ENCODE data around the gene UBL7. TPM values are rescaled to one million over a fixed set of nuclear protein-coding genes. Genes with fewer than 3 reads are reported as not detected.
"Not testable (repeated sequence)": the region's sequence is repeated elsewhere in the genome, so short reads cannot be mapped to it uniquely, and the experiment has no call there.

Gene UBL7
- total RNA-seq, 1 experiment from 2014 or later, result 47.5 TPM

- no CpG with 5 or more reads among the region's 7 CpGs for WGBS (ENCODE audit: extremely low coverage, insufficient read length, low lambda C conversion rate)
- H3K9me3 ChIP-seq (ENCODE audit: control insufficient read depth, low read depth, low read length); H3K79me1 ChIP-seq (ENCODE audit: insufficient read depth, low read depth, low read length, poor library complexity, severe bottlenecking); H3K14ac ChIP-seq (ENCODE audit: insufficient read depth, low read length); H3K23me2 ChIP-seq (ENCODE audit: insufficient read length, low read depth, low read length, poor library complexity, severe bottlenecking); H2BK15ac ChIP-seq (ENCODE audit: low read depth, low read length); H3K4me1 ChIP-seq (ENCODE audit: insufficient read depth, low read length); H3T11ph ChIP-seq (ENCODE audit: low read length); H3K4me2 ChIP-seq (ENCODE audit: insufficient read depth, insufficient read length, low read length); H3K23ac ChIP-seq (ENCODE audit: insufficient read length, low read depth, low read length); H2BK5ac ChIP-seq (ENCODE audit: insufficient read length, low read length); H2AK5ac ChIP-seq (ENCODE audit: insufficient read length, low read length); H3K27me3 ChIP-seq (ENCODE audit: insufficient read depth, low read length); H3K4me1 Mint-ChIP-seq; H2BK12ac ChIP-seq (ENCODE audit: insufficient read length, low read depth, low read length); H3K9me3 Mint-ChIP-seq; H3K9ac ChIP-seq (ENCODE audit: extremely low read depth, insufficient read length, low read length); H4K5ac ChIP-seq (ENCODE audit: insufficient read length, low read depth, low read length); H2BK20ac ChIP-seq (ENCODE audit: low read depth, low read length, poor library complexity, severe bottlenecking); H3K4ac ChIP-seq (ENCODE audit: low read depth, low read length); H3K27ac Mint-ChIP-seq; H2AFZ ChIP-seq (ENCODE audit: low read length); DNase-seq; H3K27me3 Mint-ChIP-seq (ENCODE audit: low read depth); H4K8ac ChIP-seq (replicated peaks; ENCODE audit: insufficient read length, low read depth, low read length); H4K91ac ChIP-seq (ENCODE audit: insufficient read length, low read depth, low read length); H3K18ac ChIP-seq (ENCODE audit: insufficient read length, low read depth, low read length); H2BK120ac ChIP-seq (ENCODE audit: low read depth, low read length, poor library complexity, severe bottlenecking); H3K27ac ChIP-seq (ENCODE audit: insufficient read length, low read depth, low read length); H3K79me2 ChIP-seq (ENCODE audit: insufficient read depth, low read length); H4K20me1 ChIP-seq (ENCODE audit: control insufficient read depth, insufficient read depth, insufficient read length); H3K56ac ChIP-seq (ENCODE audit: insufficient read length, low read depth, low read length); H3K4me3 Mint-ChIP-seq: not testable (repeated sequence)
- peaks cover 30 to 43% (median 38%) of the 10 kb centered on the region in 3 experiments for H3K36me3 Mint-ChIP-seq (ENCODE audit: insufficient read depth in 1 of 3, low read depth in 3 of 3)
These were observed 10.7 kb upstream of the UBL7 start for GRCh38 chr15:74471621-74472020.

All from H9 (cell line).